Measurements from ENCODE around the gene NAV2.

Gene NAV2

DNA sequence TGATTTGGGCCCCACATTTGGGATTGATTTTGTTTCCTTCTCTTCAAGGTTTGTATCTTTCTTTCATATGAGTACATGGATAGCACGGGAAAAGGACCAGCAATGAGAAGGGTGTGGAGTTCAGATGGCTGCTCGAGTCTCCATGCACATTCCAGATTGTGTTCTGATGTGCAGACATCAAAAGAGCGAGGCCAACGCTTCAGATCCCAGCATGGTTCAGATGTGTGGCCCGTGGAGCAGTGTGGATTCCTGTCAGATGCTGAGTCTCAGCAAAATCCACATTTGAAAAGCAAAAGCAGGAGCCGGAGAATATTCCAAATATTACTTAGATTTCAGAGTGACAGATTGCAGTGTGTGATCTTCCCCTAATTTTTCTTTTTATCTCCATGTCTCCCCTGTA lies 228.2 kb downstream of the NAV2 start:
- TF ChIP-seq, protein P1, sequence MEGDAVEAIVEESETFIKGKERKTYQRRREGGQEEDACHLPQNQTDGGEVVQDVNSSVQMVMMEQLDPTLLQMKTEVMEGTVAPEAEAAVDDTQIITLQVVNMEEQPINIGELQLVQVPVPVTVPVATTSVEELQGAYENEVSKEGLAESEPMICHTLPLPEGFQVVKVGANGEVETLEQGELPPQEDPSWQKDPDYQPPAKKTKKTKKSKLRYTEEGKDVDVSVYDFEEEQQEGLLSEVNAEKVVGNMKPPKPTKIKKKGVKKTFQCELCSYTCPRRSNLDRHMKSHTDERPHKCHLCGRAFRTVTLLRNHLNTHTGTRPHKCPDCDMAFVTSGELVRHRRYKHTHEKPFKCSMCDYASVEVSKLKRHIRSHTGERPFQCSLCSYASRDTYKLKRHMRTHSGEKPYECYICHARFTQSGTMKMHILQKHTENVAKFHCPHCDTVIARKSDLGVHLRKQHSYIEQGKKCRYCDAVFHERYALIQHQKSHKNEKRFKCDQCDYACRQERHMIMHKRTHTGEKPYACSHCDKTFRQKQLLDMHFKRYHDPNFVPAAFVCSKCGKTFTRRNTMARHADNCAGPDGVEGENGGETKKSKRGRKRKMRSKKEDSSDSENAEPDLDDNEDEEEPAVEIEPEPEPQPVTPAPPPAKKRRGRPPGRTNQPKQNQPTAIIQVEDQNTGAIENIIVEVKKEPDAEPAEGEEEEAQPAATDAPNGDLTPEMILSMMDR (IDR thresholded peaks at IDR 0.05; ENCODE audit: extremely low read depth, insufficient read depth, missing control alignments): no peak
- in situ Hi-C loops (cut with MboI; ENCODE audit: low pct_unique_long_range_greater_than_20kb, low sequenced_read_pairs, unreplicated experiment): loop anchor here (10.0 kb wide), 1 partner anchor 184 kb away; no protein-coding TSS in a partner anchor
- no peak for DNase-seq (ENCODE audit: low spot score)

DNA sequence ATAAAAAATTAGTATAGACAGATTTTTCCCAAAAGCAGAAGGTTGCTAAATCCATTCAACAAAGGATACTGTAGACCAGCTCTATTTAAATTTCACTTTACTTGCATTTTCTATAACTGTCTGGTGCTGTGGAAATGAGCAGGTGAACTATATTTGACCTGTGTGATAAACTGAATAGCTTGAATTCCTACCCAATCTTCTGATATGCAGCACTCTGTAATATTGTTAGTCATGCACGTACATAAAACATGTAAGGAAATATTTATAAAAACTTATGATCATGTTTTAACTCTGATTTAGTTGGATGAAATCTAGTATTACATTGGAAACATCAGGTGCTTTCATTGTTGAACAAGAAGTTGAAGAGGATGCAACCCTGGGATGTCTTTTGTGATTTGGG lies 234.0 kb downstream of the NAV2 start:
- TF ChIP-seq, protein P1 (IDR thresholded peaks at IDR 0.05; ENCODE audit: extremely low read depth, insufficient read depth, missing control alignments): no peak
- DNase-seq (ENCODE audit: low spot score): no peak
- in situ Hi-C loops (cut with MboI; ENCODE audit: low pct_unique_long_range_greater_than_20kb, low sequenced_read_pairs, unreplicated experiment): loop anchor here (10.0 kb wide), 1 partner anchor 178 kb away; no protein-coding TSS in a partner anchor

DNA sequence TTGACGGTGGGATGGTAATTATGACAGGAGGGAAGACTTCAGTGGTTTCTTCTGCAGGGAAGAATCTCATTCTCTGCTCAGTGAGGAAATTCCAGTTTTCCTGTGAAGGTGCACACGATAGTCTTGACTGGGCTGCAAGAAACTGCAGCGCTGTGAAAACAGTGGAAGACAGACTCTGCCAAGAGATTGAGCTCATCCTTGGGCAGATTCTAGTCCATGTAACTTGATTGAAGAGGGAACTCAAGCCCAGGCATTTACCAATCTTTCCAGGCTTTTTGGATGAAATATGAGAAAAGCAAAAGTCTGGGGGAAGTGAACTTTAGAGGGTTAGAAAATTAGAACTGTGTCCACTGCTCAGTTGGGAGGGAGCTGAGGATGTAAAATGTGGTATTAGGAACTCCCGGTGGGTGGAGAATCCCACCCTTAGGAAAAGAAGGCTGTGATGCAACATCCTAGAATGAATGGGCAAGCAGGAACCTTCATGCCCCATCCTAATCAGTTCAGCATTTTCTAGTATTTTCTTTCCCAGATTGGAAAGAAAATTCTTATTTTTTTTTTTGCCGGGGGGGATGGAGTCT lies 235.0 kb downstream of the NAV2 start:
- TF ChIP-seq, protein P1 (IDR thresholded peaks at IDR 0.05; ENCODE audit: extremely low read depth, insufficient read depth, missing control alignments): no peak
- DNase-seq (ENCODE audit: low spot score): no peak
- in situ Hi-C loops (cut with MboI; ENCODE audit: low pct_unique_long_range_greater_than_20kb, low sequenced_read_pairs, unreplicated experiment): loop anchor here (10.0 kb wide), 1 partner anchor 177 kb away; no protein-coding TSS in a partner anchor

DNA sequence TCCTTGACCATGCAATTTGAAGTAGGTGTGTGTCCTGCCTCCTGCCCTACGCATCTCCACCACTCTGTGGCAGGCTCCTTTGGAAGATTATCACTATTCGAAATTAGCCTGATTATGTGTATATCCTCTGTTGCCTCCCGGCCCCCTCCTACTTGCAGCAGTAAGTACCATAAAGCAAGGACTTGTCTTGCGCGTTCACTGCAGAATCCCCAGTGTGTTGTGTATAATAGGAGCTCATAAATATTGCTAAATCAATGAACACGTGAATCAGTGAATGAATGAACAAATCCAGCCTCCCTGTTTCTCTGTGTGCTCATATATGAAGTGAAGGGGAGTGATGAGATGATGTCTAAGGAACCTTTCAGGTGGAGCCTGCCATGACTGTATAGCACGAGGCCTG lies 237.0 kb downstream of the NAV2 start:
- no peak for DNase-seq (ENCODE audit: low spot score)
- in situ Hi-C loops (cut with MboI; ENCODE audit: low pct_unique_long_range_greater_than_20kb, low sequenced_read_pairs, unreplicated experiment): loop anchor here (10.0 to 25.0 kb wide), 2 partner anchors 175 to 413 kb away; partner anchors contain the start of gene HTATIP2
- TF ChIP-seq, protein P1 (IDR thresholded peaks at IDR 0.05; ENCODE audit: extremely low read depth, insufficient read depth, missing control alignments): no peak

DNA sequence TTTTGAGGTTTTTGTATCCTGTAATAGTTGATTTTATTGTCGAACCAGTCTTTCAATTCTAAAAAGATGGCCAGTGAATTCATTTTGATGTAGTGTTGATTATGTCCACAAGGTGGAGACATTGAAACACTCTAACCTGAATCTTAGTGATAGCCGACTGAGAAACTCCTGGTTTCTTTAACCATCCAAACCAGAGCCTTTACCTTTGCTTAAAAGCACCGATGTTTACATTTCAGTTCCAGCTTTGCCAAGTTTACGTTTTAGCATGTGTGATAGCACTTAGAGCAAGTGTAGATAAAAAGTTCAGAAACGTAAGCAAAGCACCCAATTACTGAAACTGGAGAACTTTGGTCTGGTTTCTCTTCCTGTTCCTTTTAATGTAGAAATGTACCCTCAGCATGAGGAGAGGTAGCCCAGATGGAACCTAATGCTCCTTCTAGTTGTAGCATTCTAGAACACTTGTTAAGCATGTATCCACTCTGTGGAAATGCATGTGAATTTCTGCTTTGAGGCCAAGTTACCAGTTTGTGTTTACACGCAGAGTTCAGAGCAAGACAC lies 239.0 kb downstream of the NAV2 start:
- peak; percentile 48 for DNase-seq (ENCODE audit: low spot score)
- in situ Hi-C loops (cut with MboI; ENCODE audit: low pct_unique_long_range_greater_than_20kb, low sequenced_read_pairs, unreplicated experiment): loop anchor here (25.0 kb wide), 1 partner anchor 411 kb away; the partner anchor contains the start of gene HTATIP2
- TF ChIP-seq, protein P1 (IDR thresholded peaks at IDR 0.05; ENCODE audit: extremely low read depth, insufficient read depth, missing control alignments): peak; percentile 55

DNA sequence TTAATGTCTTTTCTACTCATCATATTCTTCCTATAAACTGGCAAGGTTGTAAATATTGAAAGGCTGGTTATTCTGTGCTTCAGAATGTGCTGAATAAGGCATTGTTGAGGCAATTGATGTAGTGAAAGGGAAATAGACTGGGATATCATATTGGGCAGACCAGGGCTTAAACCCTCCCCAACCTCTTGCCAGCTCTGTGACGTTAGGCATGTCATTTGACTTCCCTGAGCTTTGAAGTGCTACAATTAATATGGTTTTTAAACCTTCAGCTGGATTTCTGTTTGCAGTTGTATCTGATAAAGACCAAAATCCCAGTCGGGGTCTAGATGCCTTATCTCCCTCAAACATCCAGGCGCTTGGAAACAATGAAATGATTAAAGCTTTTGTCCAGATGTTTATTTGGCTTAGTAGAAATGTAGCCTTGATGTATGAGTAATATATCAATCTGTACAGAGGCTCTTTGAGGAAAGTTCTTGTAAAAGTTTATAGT lies 239.5 kb downstream of the NAV2 start:
- in situ Hi-C loops (cut with MboI; ENCODE audit: low pct_unique_long_range_greater_than_20kb, low sequenced_read_pairs, unreplicated experiment): loop anchor here (25.0 kb wide), 1 partner anchor 410 kb away; the partner anchor contains the start of gene HTATIP2
- DNase-seq (ENCODE audit: low spot score): no peak
- TF ChIP-seq, protein P1 (IDR thresholded peaks at IDR 0.05; ENCODE audit: extremely low read depth, insufficient read depth, missing control alignments): no peak

Measured in GM13977 (cell line).